ENCODE results near the gene SOBP. TPM values are rescaled to one million over a fixed set of nuclear protein-coding genes. Genes with fewer than 3 reads are reported as not detected.
"Not testable (repeated sequence)": the region's sequence is repeated elsewhere in the genome, so short reads cannot be mapped to it uniquely, and the experiment has no call there.

Gene SOBP
- total RNA-seq, 4 donors from 2014 or later: 3.8 to 32.5 (median 19.4) TPM

DNA sequence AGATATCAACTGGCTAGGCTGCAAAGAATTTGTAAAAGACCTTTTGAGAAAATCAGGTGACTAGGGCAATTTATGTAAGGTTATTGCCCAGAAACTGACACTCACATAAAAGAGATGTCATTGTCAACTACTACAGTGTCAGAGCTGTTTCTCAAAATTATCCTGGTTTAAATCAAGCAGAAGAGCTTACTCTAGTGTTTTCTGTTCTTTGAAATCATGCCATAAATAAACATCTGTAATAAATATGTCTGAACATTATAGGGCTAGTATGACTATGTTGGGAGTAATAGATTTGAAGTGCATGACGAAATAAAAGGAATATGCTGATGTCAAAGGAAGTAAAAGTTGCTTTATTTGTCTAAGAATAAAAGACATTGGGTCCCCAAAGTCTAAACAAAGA is 19.6 kb upstream of the SOBP start:
- Histone ChIP-seq H3K36me3 (no peaks in the 10 kb centered on the region), H3K4me3 (no peak overlapping the region), H3K27me3 (no peaks in the 10 kb centered on the region), H3K27ac (no peak overlapping the region), H3K4me1 (no peaks in the 10 kb centered on the region), H3K9me3 (no peaks in the 10 kb centered on the region)
- in situ Hi-C loops (cut with MboI; ENCODE audit: low sequenced_read_pairs in 4 of 4) (no loop called here), intact Hi-C loops (cut with DNase I; ENCODE audit: low total_unique reads) (no loop called here)
- ATAC-seq: no peak
- DNase-seq: no peak
- TF ChIP-seq, protein P1, sequence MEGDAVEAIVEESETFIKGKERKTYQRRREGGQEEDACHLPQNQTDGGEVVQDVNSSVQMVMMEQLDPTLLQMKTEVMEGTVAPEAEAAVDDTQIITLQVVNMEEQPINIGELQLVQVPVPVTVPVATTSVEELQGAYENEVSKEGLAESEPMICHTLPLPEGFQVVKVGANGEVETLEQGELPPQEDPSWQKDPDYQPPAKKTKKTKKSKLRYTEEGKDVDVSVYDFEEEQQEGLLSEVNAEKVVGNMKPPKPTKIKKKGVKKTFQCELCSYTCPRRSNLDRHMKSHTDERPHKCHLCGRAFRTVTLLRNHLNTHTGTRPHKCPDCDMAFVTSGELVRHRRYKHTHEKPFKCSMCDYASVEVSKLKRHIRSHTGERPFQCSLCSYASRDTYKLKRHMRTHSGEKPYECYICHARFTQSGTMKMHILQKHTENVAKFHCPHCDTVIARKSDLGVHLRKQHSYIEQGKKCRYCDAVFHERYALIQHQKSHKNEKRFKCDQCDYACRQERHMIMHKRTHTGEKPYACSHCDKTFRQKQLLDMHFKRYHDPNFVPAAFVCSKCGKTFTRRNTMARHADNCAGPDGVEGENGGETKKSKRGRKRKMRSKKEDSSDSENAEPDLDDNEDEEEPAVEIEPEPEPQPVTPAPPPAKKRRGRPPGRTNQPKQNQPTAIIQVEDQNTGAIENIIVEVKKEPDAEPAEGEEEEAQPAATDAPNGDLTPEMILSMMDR (IDR thresholded peaks at IDR 0.05 in 4 of 5, conservative IDR thresholded peaks at IDR 0.05 in 1 of 5): no peak
- no peak for TF ChIP-seq POLR2A (IDR thresholded peaks at IDR 0.05)

DNA sequence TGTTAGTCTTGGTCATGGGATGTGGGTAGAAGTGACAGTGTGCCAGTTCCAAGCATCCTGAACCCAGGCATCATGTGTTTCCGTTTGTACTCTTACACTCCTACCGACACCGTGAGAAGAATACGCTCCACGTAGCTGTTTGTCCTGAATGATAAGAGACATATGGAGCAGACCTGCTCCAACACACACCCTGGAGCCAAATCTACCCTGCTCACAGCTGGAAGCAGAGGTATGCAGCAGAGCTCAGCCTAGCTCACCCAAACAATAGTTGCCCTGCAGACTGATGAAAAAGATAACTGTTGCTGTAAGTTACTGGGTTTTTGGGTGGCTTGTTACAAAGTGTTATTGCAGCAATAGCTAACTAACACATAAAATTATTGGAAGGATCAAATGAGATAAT is 16.3 kb upstream of the SOBP start:
- H3K4me3 ChIP-seq: no peak overlapping the region
- no peaks in the 10 kb centered on the region for H3K27me3 ChIP-seq
- H3K36me3 ChIP-seq: no peaks in the 10 kb centered on the region
- intact Hi-C loops (cut with DNase I; ENCODE audit: low total_unique reads) (no loop called here), in situ Hi-C loops (cut with MboI; ENCODE audit: low sequenced_read_pairs in 4 of 4) (no loop called here)
- no peak for DNase-seq
- ATAC-seq: no peak
- no peak for TF ChIP-seq POLR2A (IDR thresholded peaks at IDR 0.05)
- TF ChIP-seq, protein P1 (IDR thresholded peaks at IDR 0.05 in 4 of 5, conservative IDR thresholded peaks at IDR 0.05 in 1 of 5): no peak
- H3K27ac ChIP-seq: no peak overlapping the region
- no peaks in the 10 kb centered on the region for H3K4me1 ChIP-seq
- H3K9me3 ChIP-seq: no peaks in the 10 kb centered on the region

DNA sequence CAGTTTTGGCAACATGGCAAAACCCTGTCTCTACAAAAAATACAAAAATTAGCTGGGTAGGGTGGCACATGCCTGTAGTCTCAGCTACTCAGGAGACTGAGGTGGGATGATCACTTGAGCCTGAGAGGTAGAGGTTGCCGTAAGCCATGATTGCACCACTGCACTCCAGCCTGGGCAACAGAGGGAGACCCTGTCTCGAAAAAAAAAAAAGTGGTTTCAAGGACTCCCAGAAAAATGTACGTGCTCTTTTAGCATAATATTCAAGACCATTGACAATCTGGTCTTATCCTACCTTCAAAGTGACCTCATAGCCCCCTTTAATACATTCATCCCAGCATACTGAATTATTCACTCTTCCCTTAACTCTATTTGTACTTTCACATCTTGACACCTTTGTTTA is 14.6 kb upstream of the SOBP start:
- H3K9me3 ChIP-seq; H3K4me3 ChIP-seq; H3K36me3 ChIP-seq; H3K27ac ChIP-seq; H3K4me1 ChIP-seq; intact Hi-C loops (cut with DNase I; ENCODE audit: low total_unique reads); DNase-seq; ATAC-seq; H3K27me3 ChIP-seq: not testable (repeated sequence)
- in situ Hi-C loops (cut with MboI; ENCODE audit: low sequenced_read_pairs in 4 of 4): loop anchor here in 2 of 4 donors (25.0 kb wide), 1 partner anchor 187 kb away; no protein-coding TSS in a partner anchor

DNA sequence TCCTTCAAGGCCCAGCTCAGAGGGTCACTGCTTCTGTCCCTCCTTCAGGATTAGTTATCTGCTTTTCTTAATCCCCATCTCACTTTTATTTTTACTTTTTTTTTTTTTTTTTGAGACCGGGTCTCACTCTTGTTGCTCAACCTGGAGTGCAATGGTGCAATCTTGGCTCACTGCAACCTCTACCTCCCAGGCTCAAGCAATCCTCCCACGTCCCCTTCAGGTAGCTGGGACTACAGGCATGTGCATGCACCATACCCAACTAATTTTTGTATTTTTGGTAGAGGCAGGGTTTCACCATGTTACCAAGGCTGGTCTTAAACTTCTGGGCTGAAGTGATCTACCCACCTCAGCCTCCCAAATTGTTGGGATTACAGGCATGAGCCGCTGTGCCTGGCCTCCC is 14.1 kb upstream of the SOBP start:
- H3K27me3 ChIP-seq; intact Hi-C loops (cut with DNase I; ENCODE audit: low total_unique reads); H3K4me1 ChIP-seq; H3K4me3 ChIP-seq; ATAC-seq; H3K9me3 ChIP-seq; H3K27ac ChIP-seq; DNase-seq; H3K36me3 ChIP-seq: not testable (repeated sequence)
- in situ Hi-C loops (cut with MboI; ENCODE audit: low sequenced_read_pairs in 4 of 4): loop anchor here in 2 of 4 donors (25.0 kb wide), 1 partner anchor 186 kb away; no protein-coding TSS in a partner anchor

DNA sequence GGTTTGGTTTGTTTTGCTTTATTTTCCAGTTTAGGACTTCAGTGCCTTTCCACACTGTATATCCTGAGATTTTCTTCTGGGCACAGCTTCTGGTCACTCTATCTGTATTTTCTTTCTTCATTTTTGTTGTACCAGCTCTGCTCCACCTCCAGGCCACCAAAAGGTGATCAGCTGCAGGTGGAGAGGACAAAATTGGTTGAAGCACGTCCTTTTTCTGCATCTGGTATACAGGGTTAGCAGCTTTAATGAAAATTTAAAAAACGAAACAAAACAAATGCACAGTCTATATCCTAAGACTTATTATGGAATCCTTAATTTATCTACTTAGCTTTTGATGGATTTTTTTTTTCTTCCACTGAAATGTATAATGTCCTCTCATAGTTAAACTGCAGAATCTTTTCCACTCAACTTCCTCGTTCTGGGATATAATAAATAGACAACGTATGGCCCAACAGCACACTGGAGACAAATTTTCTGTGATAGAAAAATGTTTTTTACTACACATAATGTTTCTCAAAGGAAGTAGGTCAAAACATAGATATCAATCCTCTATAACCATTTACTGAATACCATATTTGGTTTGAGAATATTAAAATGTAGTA is 10.7 kb upstream of the SOBP start:
- intact Hi-C loops (cut with DNase I; ENCODE audit: low total_unique reads) (no loop called here), in situ Hi-C loops (cut with MboI; ENCODE audit: low sequenced_read_pairs in 4 of 4) (loop anchor here in 2 of 4 donors (25.0 kb wide), 1 partner anchor 183 kb away; no protein-coding TSS in a partner anchor)
- no peaks in the 10 kb centered on the region for H3K36me3 ChIP-seq
- no peak for DNase-seq
- H3K27me3 ChIP-seq: no peaks in the 10 kb centered on the region
- no peaks in the 10 kb centered on the region for H3K4me1 ChIP-seq
- H3K27ac ChIP-seq: no peak overlapping the region
- ATAC-seq: no peak
- TF ChIP-seq POLR2A (IDR thresholded peaks at IDR 0.05): no peak
- TF ChIP-seq, protein P1 (IDR thresholded peaks at IDR 0.05 in 4 of 5, conservative IDR thresholded peaks at IDR 0.05 in 1 of 5): no peak
- H3K4me3 ChIP-seq: no peak overlapping the region
- no peaks in the 10 kb centered on the region for H3K9me3 ChIP-seq

DNA sequence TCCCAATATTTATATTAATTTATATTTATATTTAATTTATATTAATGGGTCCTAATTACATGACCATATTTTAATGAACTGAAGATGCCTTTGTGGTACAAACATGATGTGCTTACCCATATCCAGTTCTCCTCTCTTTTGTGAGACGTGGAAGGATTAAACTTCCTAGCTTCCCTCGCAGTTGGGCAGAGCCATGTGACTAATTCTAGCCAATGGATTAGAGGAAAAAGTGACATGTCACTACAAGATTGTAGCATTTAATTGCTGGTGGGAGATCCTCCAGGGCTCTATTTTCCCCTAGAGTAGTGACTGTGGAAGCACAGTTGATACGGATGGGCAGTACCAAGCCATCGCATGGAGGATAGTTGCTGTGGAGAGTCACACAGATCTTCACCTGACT is 4.8 kb upstream of the SOBP start:
- H3K36me3 ChIP-seq: no peaks in the 10 kb centered on the region

More for the DNA sequence above, 4.8 kb upstream of the SOBP start:
- Histone ChIP-seq H3K27me3 (no peaks in the 10 kb centered on the region), H3K4me1 (peaks cover 0 to 6% of the 10 kb centered on the region in 2 donors), H3K9me3 (no peaks in the 10 kb centered on the region), H3K27ac (no peak overlapping the region), H3K4me3 (no peak overlapping the region)
- DNase-seq (no peak), ATAC-seq (no peak)
- in situ Hi-C loops (cut with MboI; ENCODE audit: low sequenced_read_pairs in 4 of 4) (loop anchor here in 2 of 4 donors (25.0 kb wide), 1 partner anchor 177 kb away; no protein-coding TSS in a partner anchor), intact Hi-C loops (cut with DNase I; ENCODE audit: low total_unique reads) (no loop called here)
- TF ChIP-seq, protein P1 (IDR thresholded peaks at IDR 0.05 in 4 of 5, conservative IDR thresholded peaks at IDR 0.05 in 1 of 5): no peak
- no peak for TF ChIP-seq POLR2A (IDR thresholded peaks at IDR 0.05)

All from gastrocnemius medialis (tissue), 4 donors.